ENCODE measurements around the gene OR5AU1.

Gene OR5AU1

GRCh38 chr14:21155963-21156362, at the start of gene OR5AU1:
TSS of gene OR5AU1 (minus strand) at chr14:21156063. CDS start at chr14:21155872, 191 bp downstream.
- DNase-seq (ENCODE audit: extremely low read depth, insufficient read length), result no peak
- H3K36me3 ChIP-seq (ENCODE audit: control insufficient read depth, insufficient read depth, low read length), result no peaks in the 10 kb centered on the region
- no peak within 1 kb of the TSS for H3K4me3 ChIP-seq (replicated peaks; ENCODE audit: low read depth, low read length)
- H3K27me3 ChIP-seq (replicated peaks; ENCODE audit: control insufficient read depth, insufficient read depth, low read length), result no peaks in the 10 kb centered on the region
- no peak for TF ChIP-seq CTCF (IDR thresholded peaks at IDR 0.05; ENCODE audit: insufficient read depth, low read length, poor library complexity, severe bottlenecking)

- Histone ChIP-seq H3K4me3 (replicated peaks; ENCODE audit: low read depth, low read length) (no peak overlapping the region), H3K36me3 (ENCODE audit: control insufficient read depth, insufficient read depth, low read length) (peaks cover 4% of the 10 kb centered on the region), H3K27me3 (replicated peaks; ENCODE audit: control insufficient read depth, insufficient read depth, low read length) (no peaks in the 10 kb centered on the region)
- DNase-seq (ENCODE audit: extremely low read depth, insufficient read length), result no peak
- no peak for TF ChIP-seq CTCF (IDR thresholded peaks at IDR 0.05; ENCODE audit: insufficient read depth, low read length, poor library complexity, severe bottlenecking)
Measured at GRCh38 chr14:21205026-21205677, 49.3 kb upstream of the OR5AU1 start.

- H3K27me3 ChIP-seq (replicated peaks; ENCODE audit: control insufficient read depth, insufficient read depth, low read length), result no peaks in the 10 kb centered on the region
- no peak for DNase-seq (ENCODE audit: extremely low read depth, insufficient read length)
- TF ChIP-seq CTCF (IDR thresholded peaks at IDR 0.05; ENCODE audit: insufficient read depth, low read length, poor library complexity, severe bottlenecking), result no peak
- no peak overlapping the region for H3K4me3 ChIP-seq (replicated peaks; ENCODE audit: low read depth, low read length)
- H3K36me3 ChIP-seq (ENCODE audit: control insufficient read depth, insufficient read depth, low read length), result peaks cover 4% of the 10 kb centered on the region
Measured at GRCh38 chr14:21204167-21205025, 48.5 kb upstream of the OR5AU1 start.

GRCh38 chr14:21203470-21204166, 47.8 kb upstream of the OR5AU1 start:
- no peak for TF ChIP-seq CTCF (IDR thresholded peaks at IDR 0.05; ENCODE audit: insufficient read depth, low read length, poor library complexity, severe bottlenecking)
- Histone ChIP-seq H3K4me3 (replicated peaks; ENCODE audit: low read depth, low read length) (no peak overlapping the region), H3K27me3 (replicated peaks; ENCODE audit: control insufficient read depth, insufficient read depth, low read length) (no peaks in the 10 kb centered on the region), H3K36me3 (ENCODE audit: control insufficient read depth, insufficient read depth, low read length) (peaks cover 4% of the 10 kb centered on the region)
- no peak for DNase-seq (ENCODE audit: extremely low read depth, insufficient read length)

GRCh38 chr14:21202463-21203358, 46.8 kb upstream of the OR5AU1 start:
- Histone ChIP-seq H3K4me3 (replicated peaks; ENCODE audit: low read depth, low read length) (no peak overlapping the region), H3K36me3 (ENCODE audit: control insufficient read depth, insufficient read depth, low read length) (peaks cover 3% of the 10 kb centered on the region), H3K27me3 (replicated peaks; ENCODE audit: control insufficient read depth, insufficient read depth, low read length) (no peaks in the 10 kb centered on the region)
- no peak for TF ChIP-seq CTCF (IDR thresholded peaks at IDR 0.05; ENCODE audit: insufficient read depth, low read length, poor library complexity, severe bottlenecking)
- DNase-seq (ENCODE audit: extremely low read depth, insufficient read length), result no peak

All from GM06990 (cell line).